Central memory CD8-positive, alpha-beta T cell (primary cell): ENCODE data around the gene DKKL1.
A peak's percentile ranks its signal among the peaks of the same experiment; 100 is the strongest.
"Not testable (repeated sequence)": the region's sequence is repeated elsewhere in the genome, so short reads cannot be mapped to it uniquely, and the experiment has no call there.

Experiments
- ATAC-seq: fragments of 150-1000 bp; cut with Tn5 transposase; replicated peaks from 2 replicates; pipeline ENCODE4 v1.10.0; 2022; ENCODE audit warnings: mild to moderate bottlenecking, moderate FRiP score, moderate number of reproducible peaks; ENCODE audit not compliant: poor library complexity, severe bottlenecking; ENCODE audit errors: extremely low read depth
- DNase-seq, 2 donors: peaks; one replicate each; pipeline ENCODE4 v3.0.0; 2021; ENCODE audit warnings: low spot score in 2 of 2
- H3K27ac Mint-ChIP-seq: one replicate; pipeline ENCODE4 v1.8.0; 2022; ENCODE audit warnings: low read depth, mild to moderate bottlenecking, moderate library complexity, mixed read lengths
- H3K27me3 Mint-ChIP-seq: one replicate; pipeline ENCODE4 v1.8.0; 2022; ENCODE audit warnings: mixed read lengths
- H3K36me3 Mint-ChIP-seq: one replicate; pipeline ENCODE4 v1.8.0; 2022; ENCODE audit warnings: mild to moderate bottlenecking, moderate library complexity, mixed read lengths; ENCODE audit not compliant: insufficient read depth
- H3K4me1 Mint-ChIP-seq: one replicate; pipeline ENCODE4 v1.8.0; 2022; ENCODE audit warnings: mixed read lengths
- H3K4me3 Mint-ChIP-seq: one replicate; pipeline ENCODE4 v1.8.0; 2022; ENCODE audit warnings: mild to moderate bottlenecking, moderate library complexity, mixed read lengths
- H3K9me3 Mint-ChIP-seq: one replicate; pipeline ENCODE4 v1.8.0; 2022; ENCODE audit warnings: mixed read lengths

The DKKL1 gene

GRCh38 chr19:49332691-49333417 is 30.8 kb upstream of the DKKL1 start:
- H3K27ac Mint-ChIP-seq: peak overlapping the region; percentile 95
- H3K9me3 Mint-ChIP-seq, ATAC-seq, DNase-seq, H3K27me3 Mint-ChIP-seq: not testable (repeated sequence)
- peak overlapping the region; percentile 92 for H3K4me3 Mint-ChIP-seq
- peaks cover 31% of the 10 kb centered on the region for H3K36me3 Mint-ChIP-seq
- H3K4me1 Mint-ChIP-seq: peaks cover 83% of the 10 kb centered on the region

GRCh38 chr19:49333418-49333805 is 30.3 kb upstream of the DKKL1 start:
- peak overlapping the region; percentile 95 for H3K27ac Mint-ChIP-seq
- DNase-seq (no peak), ATAC-seq (no peak)
- no peaks in the 10 kb centered on the region for H3K9me3 Mint-ChIP-seq
- peaks cover 82% of the 10 kb centered on the region for H3K4me1 Mint-ChIP-seq
- H3K27me3 Mint-ChIP-seq: no peaks in the 10 kb centered on the region
- H3K36me3 Mint-ChIP-seq: peaks cover 33% of the 10 kb centered on the region
- peak overlapping the region; percentile 92 for H3K4me3 Mint-ChIP-seq

GRCh38 chr19:49333811-49334288 is 29.8 kb upstream of the DKKL1 start:
- H3K36me3 Mint-ChIP-seq: peaks cover 33% of the 10 kb centered on the region
- DNase-seq: peak; percentile 32 to 51
- no peaks in the 10 kb centered on the region for H3K9me3 Mint-ChIP-seq
- peaks cover 83% of the 10 kb centered on the region for H3K4me1 Mint-ChIP-seq
- peak; percentile 59 for ATAC-seq
- H3K27me3 Mint-ChIP-seq: no peaks in the 10 kb centered on the region
- peak overlapping the region; percentile 92 for H3K4me3 Mint-ChIP-seq
- H3K27ac Mint-ChIP-seq: peak overlapping the region; percentile 95

GRCh38 chr19:49335071-49335783 is 28.4 kb upstream of the DKKL1 start, which contains the start of gene CD37:
Gene CD37, plus strand, starts transcription at chr19:49335406. Its CDS starts 135 bp downstream, at chr19:49335541.
- Mint-ChIP-seq H3K4me3 (peak within 1 kb of the TSS; percentile 92), H3K27ac (peak within 1 kb of the TSS; percentile 95), H3K36me3 (peaks cover 31% of the 10 kb centered on the region), H3K9me3 (no peaks in the 10 kb centered on the region), H3K27me3 (no peaks in the 10 kb centered on the region), H3K4me1 (peaks cover 86% of the 10 kb centered on the region)
- ATAC-seq (peak; percentile 65), DNase-seq (peak; percentile 46 to 50)

GRCh38 chr19:49335784-49336481 is 27.7 kb upstream of the DKKL1 start:
- Mint-ChIP-seq H3K9me3 (no peaks in the 10 kb centered on the region), H3K36me3 (peaks cover 33% of the 10 kb centered on the region), H3K27me3 (no peaks in the 10 kb centered on the region), H3K27ac (peak overlapping the region; percentile 95), H3K4me1 (peaks cover 90% of the 10 kb centered on the region), H3K4me3 (peak overlapping the region; percentile 92)
- peak; percentile 54 for ATAC-seq
- peak in 1 of 2 donors; percentile 30 for DNase-seq

GRCh38 chr19:49336482-49337266 is 27.0 kb upstream of the DKKL1 start:
- peaks cover 87% of the 10 kb centered on the region for H3K4me1 Mint-ChIP-seq
- ATAC-seq (no peak), DNase-seq (no peak)
- peak overlapping the region; percentile 92 for H3K4me3 Mint-ChIP-seq
- H3K27ac Mint-ChIP-seq: peak overlapping the region; percentile 95
- H3K9me3 Mint-ChIP-seq: no peaks in the 10 kb centered on the region
- H3K36me3 Mint-ChIP-seq: peaks cover 33% of the 10 kb centered on the region
- no peaks in the 10 kb centered on the region for H3K27me3 Mint-ChIP-seq

GRCh38 chr19:49337267-49338022 is 26.2 kb upstream of the DKKL1 start:
- no peak for ATAC-seq
- DNase-seq: no peak
- peak overlapping the region; percentile 92 for H3K4me3 Mint-ChIP-seq
- peaks cover 79% of the 10 kb centered on the region for H3K4me1 Mint-ChIP-seq
- H3K27me3 Mint-ChIP-seq: no peaks in the 10 kb centered on the region
- H3K27ac Mint-ChIP-seq: peak overlapping the region; percentile 95
- H3K36me3 Mint-ChIP-seq: peaks cover 32% of the 10 kb centered on the region
- no peaks in the 10 kb centered on the region for H3K9me3 Mint-ChIP-seq

GRCh38 chr19:49338023-49338677 is 25.5 kb upstream of the DKKL1 start:
- H3K27ac Mint-ChIP-seq: peak overlapping the region; percentile 68
- DNase-seq: no peak
- H3K36me3 Mint-ChIP-seq: peaks cover 32% of the 10 kb centered on the region
- peaks cover 78% of the 10 kb centered on the region for H3K4me1 Mint-ChIP-seq
- ATAC-seq: no peak
- no peaks in the 10 kb centered on the region for H3K27me3 Mint-ChIP-seq
- peak overlapping the region; percentile 58 for H3K4me3 Mint-ChIP-seq
- no peaks in the 10 kb centered on the region for H3K9me3 Mint-ChIP-seq

GRCh38 chr19:49338691-49339300 is 24.9 kb upstream of the DKKL1 start:
- H3K27me3 Mint-ChIP-seq: no peaks in the 10 kb centered on the region
- H3K4me3 Mint-ChIP-seq: peak overlapping the region; percentile 58
- H3K9me3 Mint-ChIP-seq: no peaks in the 10 kb centered on the region
- H3K27ac Mint-ChIP-seq: peak overlapping the region; percentile 68
- ATAC-seq: no peak
- DNase-seq: no peak
- H3K4me1 Mint-ChIP-seq: peaks cover 71% of the 10 kb centered on the region
- H3K36me3 Mint-ChIP-seq: peaks cover 32% of the 10 kb centered on the region

GRCh38 chr19:49339301-49340068 is 24.2 kb upstream of the DKKL1 start:
- H3K36me3 Mint-ChIP-seq: peaks cover 32% of the 10 kb centered on the region
- peak overlapping the region; percentile 48 for H3K4me3 Mint-ChIP-seq
- H3K9me3 Mint-ChIP-seq: no peaks in the 10 kb centered on the region
- peaks cover 66% of the 10 kb centered on the region for H3K4me1 Mint-ChIP-seq
- H3K27me3 Mint-ChIP-seq: no peaks in the 10 kb centered on the region
- no peak for ATAC-seq
- peak overlapping the region; percentile 74 for H3K27ac Mint-ChIP-seq
- no peak for DNase-seq
